Liver (tissue), 3 donors: Measurements from ENCODE around the gene XCR1.

Experiments used
- CTCF ChIP-seq: fragments of 150-350 bp; IDR thresholded peaks from 2 replicates; pipeline ENCODE4 v1.5.1; 2017; ENCODE audit warnings: improper control_type of control experiment, low read depth, low read length; ENCODE audit not compliant: missing input control
- EGR1 ChIP-seq, 2 donors: IDR thresholded peaks; 2 replicates each; pipeline ENCODE4 v1.6.1; 2016 to 2018; ENCODE audit warnings: antibody characterized with exemption in 2 of 2, low read depth in 2 of 2
- FOXA2 ChIP-seq: IDR thresholded peaks from 2 replicates; pipeline ENCODE4 v1.6.1; 2016; ENCODE audit warnings: antibody characterized with exemption
- GABPA ChIP-seq, 2 donors: IDR thresholded peaks in 1 of 2; conservative IDR thresholded peaks in 1 of 2; 2 replicates each; pipeline ENCODE4 v1.6.1; 2016; ENCODE audit warnings: antibody characterized with exemption in 2 of 2, mild to moderate bottlenecking in 1 of 2, moderate library complexity in 1 of 2
- HNF4A ChIP-seq, 2 donors: conservative IDR thresholded peaks; 2 replicates each; pipeline ENCODE4 v1.6.1; 2016; ENCODE audit warnings: antibody characterized with exemption in 2 of 2, mild to moderate bottlenecking in 2 of 2
- JUND ChIP-seq, 2 donors: IDR thresholded peaks; 2 replicates each; pipeline ENCODE4 v1.6.1; 2016; ENCODE audit warnings: antibody characterized with exemption in 2 of 2
- NR2F2 ChIP-seq: IDR thresholded peaks from 2 replicates; pipeline ENCODE4 v1.6.1; 2016; ENCODE audit warnings: antibody characterized with exemption
- RAD21 ChIP-seq, 2 donors: IDR thresholded peaks; 2 replicates each; pipeline ENCODE4 v1.6.1; 2016; ENCODE audit warnings: antibody characterized with exemption in 2 of 2, mild to moderate bottlenecking in 2 of 2
- RXRA ChIP-seq, 2 donors: IDR thresholded peaks; 2 replicates each; pipeline ENCODE4 v1.6.1; 2017 to 2018; ENCODE audit warnings: antibody characterized with exemption in 2 of 2, mild to moderate bottlenecking in 1 of 2
- TAF1 ChIP-seq: conservative IDR thresholded peaks from 2 replicates; pipeline ENCODE4 v1.6.1; 2016; ENCODE audit warnings: antibody characterized with exemption, mild to moderate bottlenecking
- YY1 ChIP-seq: IDR thresholded peaks from 2 replicates; pipeline ENCODE4 v1.6.1; 2016; ENCODE audit warnings: antibody characterized with exemption, mild to moderate bottlenecking
- TF ChIP-seq, protein P1 (sequence below): IDR thresholded peaks from 2 replicates; pipeline ENCODE4 v1.6.1; 2016; ENCODE audit warnings: antibody characterized with exemption, mild to moderate bottlenecking
- TF ChIP-seq, protein P2 (sequence below): IDR thresholded peaks from 2 replicates; pipeline ENCODE4 v1.6.1; 2016; ENCODE audit warnings: antibody characterized with exemption
- TF ChIP-seq, protein P3 (sequence below): IDR thresholded peaks from 2 replicates; pipeline ENCODE4 v1.6.1; 2016; ENCODE audit warnings: antibody characterized with exemption
- donor health status: healthy.
- donor health status: healthy.

GRCh38 chr3:45974686-45975085 lies 52.6 kb downstream of the XCR1 start:
- TF ChIP-seq CTCF, result no peak
- no peak for TF ChIP-seq EGR1 (IDR thresholded peaks at IDR 0.05; ENCODE audit: low read depth in 2 of 2)
- no peak for TF ChIP-seq GABPA (IDR thresholded peaks at IDR 0.05 in 1 of 2, conservative IDR thresholded peaks at IDR 0.05 in 1 of 2)
- TF ChIP-seq TAF1, result no peak
- no peak for TF ChIP-seq YY1
- TF ChIP-seq, protein P1, sequence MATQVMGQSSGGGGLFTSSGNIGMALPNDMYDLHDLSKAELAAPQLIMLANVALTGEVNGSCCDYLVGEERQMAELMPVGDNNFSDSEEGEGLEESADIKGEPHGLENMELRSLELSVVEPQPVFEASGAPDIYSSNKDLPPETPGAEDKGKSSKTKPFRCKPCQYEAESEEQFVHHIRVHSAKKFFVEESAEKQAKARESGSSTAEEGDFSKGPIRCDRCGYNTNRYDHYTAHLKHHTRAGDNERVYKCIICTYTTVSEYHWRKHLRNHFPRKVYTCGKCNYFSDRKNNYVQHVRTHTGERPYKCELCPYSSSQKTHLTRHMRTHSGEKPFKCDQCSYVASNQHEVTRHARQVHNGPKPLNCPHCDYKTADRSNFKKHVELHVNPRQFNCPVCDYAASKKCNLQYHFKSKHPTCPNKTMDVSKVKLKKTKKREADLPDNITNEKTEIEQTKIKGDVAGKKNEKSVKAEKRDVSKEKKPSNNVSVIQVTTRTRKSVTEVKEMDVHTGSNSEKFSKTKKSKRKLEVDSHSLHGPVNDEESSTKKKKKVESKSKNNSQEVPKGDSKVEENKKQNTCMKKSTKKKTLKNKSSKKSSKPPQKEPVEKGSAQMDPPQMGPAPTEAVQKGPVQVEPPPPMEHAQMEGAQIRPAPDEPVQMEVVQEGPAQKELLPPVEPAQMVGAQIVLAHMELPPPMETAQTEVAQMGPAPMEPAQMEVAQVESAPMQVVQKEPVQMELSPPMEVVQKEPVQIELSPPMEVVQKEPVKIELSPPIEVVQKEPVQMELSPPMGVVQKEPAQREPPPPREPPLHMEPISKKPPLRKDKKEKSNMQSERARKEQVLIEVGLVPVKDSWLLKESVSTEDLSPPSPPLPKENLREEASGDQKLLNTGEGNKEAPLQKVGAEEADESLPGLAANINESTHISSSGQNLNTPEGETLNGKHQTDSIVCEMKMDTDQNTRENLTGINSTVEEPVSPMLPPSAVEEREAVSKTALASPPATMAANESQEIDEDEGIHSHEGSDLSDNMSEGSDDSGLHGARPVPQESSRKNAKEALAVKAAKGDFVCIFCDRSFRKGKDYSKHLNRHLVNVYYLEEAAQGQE, result no peak
- no peak for TF ChIP-seq RAD21 (IDR thresholded peaks at IDR 0.05)
- TF ChIP-seq JUND (IDR thresholded peaks at IDR 0.05), result no peak
- TF ChIP-seq, protein P2, sequence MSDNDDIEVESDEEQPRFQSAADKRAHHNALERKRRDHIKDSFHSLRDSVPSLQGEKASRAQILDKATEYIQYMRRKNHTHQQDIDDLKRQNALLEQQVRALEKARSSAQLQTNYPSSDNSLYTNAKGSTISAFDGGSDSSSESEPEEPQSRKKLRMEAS, result no peak
- TF ChIP-seq, protein P3, sequence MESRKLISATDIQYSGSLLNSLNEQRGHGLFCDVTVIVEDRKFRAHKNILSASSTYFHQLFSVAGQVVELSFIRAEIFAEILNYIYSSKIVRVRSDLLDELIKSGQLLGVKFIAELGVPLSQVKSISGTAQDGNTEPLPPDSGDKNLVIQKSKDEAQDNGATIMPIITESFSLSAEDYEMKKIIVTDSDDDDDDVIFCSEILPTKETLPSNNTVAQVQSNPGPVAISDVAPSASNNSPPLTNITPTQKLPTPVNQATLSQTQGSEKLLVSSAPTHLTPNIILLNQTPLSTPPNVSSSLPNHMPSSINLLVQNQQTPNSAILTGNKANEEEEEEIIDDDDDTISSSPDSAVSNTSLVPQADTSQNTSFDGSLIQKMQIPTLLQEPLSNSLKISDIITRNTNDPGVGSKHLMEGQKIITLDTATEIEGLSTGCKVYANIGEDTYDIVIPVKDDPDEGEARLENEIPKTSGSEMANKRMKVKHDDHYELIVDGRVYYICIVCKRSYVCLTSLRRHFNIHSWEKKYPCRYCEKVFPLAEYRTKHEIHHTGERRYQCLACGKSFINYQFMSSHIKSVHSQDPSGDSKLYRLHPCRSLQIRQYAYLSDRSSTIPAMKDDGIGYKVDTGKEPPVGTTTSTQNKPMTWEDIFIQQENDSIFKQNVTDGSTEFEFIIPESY, result no peak
- TF ChIP-seq RXRA (IDR thresholded peaks at IDR 0.05), result no peak
- no peak for TF ChIP-seq FOXA2
- TF ChIP-seq HNF4A (conservative IDR thresholded peaks at IDR 0.05), result no peak
- TF ChIP-seq NR2F2, result no peak
